Left ventricle myocardium inferior (tissue), 1 donor: ENCODE measurements around the gene TMC1. TPM values are rescaled to one million over a fixed set of nuclear protein-coding genes. Genes with fewer than 3 reads are reported as not detected.
"Not testable (repeated sequence)": the region's sequence is repeated elsewhere in the genome, so short reads cannot be mapped to it uniquely, and the experiment has no call there.

Experiments used
- DNase-seq: peaks from one replicate; pipeline ENCODE4 v3.0.0-alpha.2; 2020
- H3K27ac ChIP-seq: fragments of 200-600 bp; replicated peaks from 2 replicates; pipeline ENCODE4 v1.8.0; 2021
- H3K27me3 ChIP-seq: fragments of 200-600 bp; 2 replicates; pipeline ENCODE4 v1.8.0; 2021; ENCODE audit warnings: low read depth
- H3K36me3 ChIP-seq: fragments of 200-600 bp; 2 replicates; pipeline ENCODE4 v1.8.0; 2021
- H3K4me1 ChIP-seq: fragments of 200-600 bp; 2 replicates; pipeline ENCODE4 v1.8.0; 2021
- H3K4me3 ChIP-seq: fragments of 200-600 bp; 2 replicates; pipeline ENCODE4 v1.8.0; 2021; ENCODE audit warnings: mild to moderate bottlenecking, moderate library complexity
- H3K9me3 ChIP-seq: fragments of 200-600 bp; replicated peaks from 2 replicates; pipeline ENCODE4 v1.8.0; 2021
- CTCF ChIP-seq: fragments of 200-600 bp; IDR thresholded peaks from 2 replicates; pipeline ENCODE4 v1.8.0; 2021; ENCODE audit warnings: antibody characterized with exemption, mild to moderate bottlenecking, borderline replicate concordance
- intact Hi-C: fragments of 100-400 bp; cut with micrococcal nuclease; formaldehyde crosslinking; loops from one replicate; pipeline ENCODE4 v1.11.0; 2022
- total RNA-seq: library from RNA; stranded (reverse); fragmentation: NEBNext Ultra II Directional; extraction: Animal tissue kit (Norgen Biotek cat#: 25700); gene quantifications from one replicate; pipeline ENCODE4 v1.2.1, GENCODE V29; 2021
- donor health status: DM: no; HTN: yes; CAD: no; lungs with severe emphysema.

The TMC1 gene
- total RNA-seq, 1 donor from 2014 or later = 0.25 TPM

DNA sequence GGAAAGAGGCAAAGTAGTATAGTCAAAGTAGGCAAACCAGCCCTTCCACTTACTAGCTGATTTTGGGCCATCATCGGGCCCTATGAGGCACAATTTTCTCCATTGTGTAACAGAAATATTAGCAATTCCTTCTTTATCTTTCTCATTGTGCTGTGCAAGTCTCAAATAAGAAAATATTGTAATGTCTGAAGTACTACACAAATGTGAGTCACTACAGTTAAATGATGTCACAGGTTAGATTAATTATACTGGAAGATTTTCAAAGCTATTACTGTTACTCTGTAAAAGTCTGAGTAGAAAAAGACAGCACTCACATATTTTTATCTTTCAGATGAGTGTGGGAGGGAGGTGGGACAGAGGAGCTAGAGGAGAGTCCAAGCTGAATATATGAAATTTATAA, 12.4 kb upstream of the TMC1 start:
- no peaks in the 10 kb centered on the region for H3K9me3 ChIP-seq
- no peaks in the 10 kb centered on the region for H3K36me3 ChIP-seq
- H3K4me1 ChIP-seq = no peaks in the 10 kb centered on the region
- no peak for TF ChIP-seq CTCF
- intact Hi-C loops = no loop called here
- no peak overlapping the region for H3K27ac ChIP-seq
- no peaks in the 10 kb centered on the region for H3K27me3 ChIP-seq
- no peak for DNase-seq
- H3K4me3 ChIP-seq = no peak overlapping the region

GRCh38 chr9:72509635-72510034, 11.8 kb upstream of the TMC1 start:
- no peaks in the 10 kb centered on the region for H3K9me3 ChIP-seq
- no peaks in the 10 kb centered on the region for H3K4me1 ChIP-seq
- intact Hi-C loops = no loop called here
- no peak for DNase-seq
- no peak overlapping the region for H3K4me3 ChIP-seq
- H3K36me3 ChIP-seq = no peaks in the 10 kb centered on the region
- H3K27me3 ChIP-seq = no peaks in the 10 kb centered on the region
- no peak overlapping the region for H3K27ac ChIP-seq
- no peak for TF ChIP-seq CTCF

DNA sequence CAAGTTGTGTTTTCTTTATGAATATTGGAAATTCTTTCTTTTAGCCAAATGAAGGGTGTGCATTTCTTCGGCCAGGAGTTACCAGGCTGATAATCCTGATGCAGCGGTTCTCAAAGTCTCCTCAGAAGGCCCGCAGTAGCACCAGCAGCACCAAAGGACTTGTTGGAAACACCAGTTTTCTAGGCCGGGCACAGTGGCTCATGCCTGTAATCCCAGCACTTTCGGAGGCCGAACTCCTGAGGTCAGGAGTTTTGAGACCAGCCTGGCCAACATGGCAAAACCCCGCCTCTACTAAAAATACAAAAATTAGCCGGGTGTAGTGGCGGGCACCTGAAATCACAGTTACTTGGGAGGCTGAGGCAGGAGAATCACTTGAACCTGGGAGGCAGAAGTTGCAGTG, 397 bp upstream of the TMC1 start:
- H3K4me1 ChIP-seq, H3K4me3 ChIP-seq, DNase-seq, H3K36me3 ChIP-seq, H3K27ac ChIP-seq, H3K27me3 ChIP-seq, intact Hi-C loops, H3K9me3 ChIP-seq: not testable (repeated sequence)

DNA sequence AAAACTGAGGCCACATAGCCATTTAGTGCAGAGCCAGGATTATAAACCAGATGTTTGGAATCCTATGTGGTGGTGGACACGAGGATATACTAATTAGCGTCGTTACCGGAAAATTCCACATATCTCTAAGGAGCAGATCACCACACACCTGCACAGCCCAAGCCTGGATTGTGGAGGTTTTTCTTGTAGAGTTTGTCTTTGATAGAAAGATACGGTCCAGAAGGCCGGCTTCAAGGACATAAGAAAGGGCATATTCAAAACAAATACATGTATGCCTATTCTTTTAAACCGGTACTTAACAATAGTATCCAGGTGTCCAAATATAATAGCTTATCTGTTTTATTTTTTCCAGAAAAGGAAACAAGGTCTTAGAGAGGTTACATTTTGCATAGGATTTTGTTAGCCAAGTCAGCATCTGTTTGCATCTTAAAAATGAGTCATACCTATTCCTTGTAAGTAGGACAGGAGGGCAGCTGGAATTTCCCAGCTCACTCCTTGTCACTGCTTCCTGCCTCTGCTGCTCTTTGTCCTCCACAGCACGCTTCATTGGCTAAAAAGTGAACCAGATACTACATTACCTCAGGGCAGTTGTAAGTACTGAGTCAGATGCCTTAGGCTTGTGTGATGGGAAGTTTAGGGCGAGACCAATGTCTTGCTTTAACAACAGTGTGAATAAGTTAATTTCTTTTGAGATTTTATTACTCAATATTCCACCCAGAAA, 3.6 kb downstream of the TMC1 start:
- H3K27me3 ChIP-seq = no peaks in the 10 kb centered on the region
- TF ChIP-seq CTCF = no peak
- intact Hi-C loops = no loop called here
- H3K9me3 ChIP-seq = no peaks in the 10 kb centered on the region
- no peak overlapping the region for H3K4me3 ChIP-seq
- DNase-seq = no peak
- H3K36me3 ChIP-seq = no peaks in the 10 kb centered on the region
- H3K4me1 ChIP-seq = peaks cover 29% of the 10 kb centered on the region
- H3K27ac ChIP-seq = peak overlapping the region; percentile 35

- Histone ChIP-seq H3K9me3 (peaks cover 18% of the 10 kb centered on the region), H3K4me1 (peaks cover 29% of the 10 kb centered on the region), H3K27me3 (no peaks in the 10 kb centered on the region), H3K36me3 (no peaks in the 10 kb centered on the region), H3K27ac (peak overlapping the region; percentile 54), H3K4me3 (peak overlapping the region; percentile 37)
- TF ChIP-seq CTCF = no peak
- peak; percentile 42 for DNase-seq
- intact Hi-C loops = no loop called here
Observed at GRCh38 chr9:72526901-72527800, 5.7 kb downstream of the TMC1 start.

DNA sequence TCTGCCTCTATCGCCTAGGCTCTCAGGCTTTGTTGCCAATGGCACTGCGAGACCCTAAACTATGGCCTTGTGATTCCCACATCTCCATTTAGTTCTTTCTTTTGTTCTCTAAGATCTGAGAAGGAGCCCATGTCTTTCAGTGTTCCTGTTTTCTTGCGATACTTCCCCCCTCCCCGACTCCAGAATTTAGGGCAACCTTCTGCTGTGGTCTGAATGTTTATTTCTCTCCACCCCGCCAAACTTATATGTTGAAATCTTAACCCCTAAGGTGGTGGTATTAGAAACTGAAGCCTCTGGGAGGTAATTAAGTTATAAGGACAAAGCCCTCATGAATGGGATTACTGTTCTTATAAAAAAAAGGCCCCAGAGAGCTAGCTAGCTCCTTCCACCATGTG, 6.4 kb downstream of the TMC1 start:
- Histone ChIP-seq H3K27ac (peak overlapping the region; percentile 54), H3K4me1 (peaks cover 29% of the 10 kb centered on the region), H3K36me3 (no peaks in the 10 kb centered on the region), H3K27me3 (no peaks in the 10 kb centered on the region), H3K4me3 (peak overlapping the region; percentile 37), H3K9me3 (peaks cover 18% of the 10 kb centered on the region)
- intact Hi-C loops = no loop called here
- DNase-seq = no peak
- no peak for TF ChIP-seq CTCF
